HepG2 (cell line): ENCODE data around the gene ADARB2. TPM values are rescaled to one million over a fixed set of nuclear protein-coding genes. Genes with fewer than 3 reads are reported as not detected.

Source experiments
- ATAC-seq: fragments of 200-7000 bp; cut with Tn5 transposase; 3 replicates; pipeline ENCODE4 v1.9.1; 2020; ENCODE audit warnings: mild to moderate bottlenecking, moderate library complexity
- BruUV-seq: library from RNA; stranded (reverse); fragments of 400-500 nt; replicated peaks from 2 replicates; lab custom pipeline; 2021; lab: Mats Ljungman, UMichigan
- CTCF ChIA-PET: fragments of 300-600 bp; formaldehyde crosslinking; extraction: SDS; loops from one replicate; lab custom pipeline; 2021; ENCODE audit warnings: low total read pairs, inconsistent platforms, low intra/inter-chr PET ratio; lab: Yijun Ruan, JAX
- POLR2A ChIA-PET: fragments of 350-600 bp; sonication (Branson Sonifier 250); formaldehyde crosslinking; loops from one replicate; lab custom pipeline; 2020; ENCODE audit warnings: antibody characterized with exemption, inconsistent platforms; lab: Yijun Ruan, JAX
- DNase-seq: peaks from one replicate; pipeline ENCODE4 v3.0.0-alpha.2; 2015; ENCODE audit warnings: low spot score
- FAIRE-seq: peaks from 3 replicates; lab custom pipeline; 2011; peaks lifted over from hg19 to GRCh38; lab: Jason Lieb, UNC
- H2AFZ ChIP-seq: one replicate; pipeline ENCODE4 v1.6.1; 2011; ENCODE audit warnings: low read length, inconsistent platforms
- H3K27ac ChIP-seq: fragments of 300-600 bp; 3 replicates; pipeline ENCODE4 v1.8.0; 2011; ENCODE audit warnings: mixed run types, mild to moderate bottlenecking, mixed read lengths, low read length, inconsistent platforms; ENCODE audit not compliant: insufficient read depth; ENCODE audit errors: extremely low read length
- H3K27me3 ChIP-seq, 2 experiments: fragments of 200-600 bp in 1 of 2; 2 replicates in 1 of 2; 3 replicates in 1 of 2; pipeline versions ENCODE4 v1.6.0 to v1.8.0; 2011; ENCODE audit warnings: low read length in 2 of 2, mild to moderate bottlenecking in 2 of 2, moderate library complexity in 2 of 2, inconsistent platforms in 1 of 2; ENCODE audit not compliant: insufficient read depth in 2 of 2, control insufficient read depth in 1 of 2
- H3K36me3 ChIP-seq, 2 experiments: fragments of 200-600 bp in 1 of 2; replicated peaks in 1 of 2; 2 replicates in 1 of 2; 3 replicates in 1 of 2; pipeline versions ENCODE4 v1.5.1 to v1.8.0; 2011; ENCODE audit warnings: low read length in 2 of 2, inconsistent platforms in 1 of 2; ENCODE audit not compliant: insufficient read depth in 2 of 2, control insufficient read depth in 1 of 2
- H3K4me1 ChIP-seq: 2 replicates; pipeline ENCODE4 v1.5.1; 2012; ENCODE audit warnings: low read length, inconsistent platforms; ENCODE audit not compliant: insufficient read depth
- H3K4me2 ChIP-seq: 2 replicates; pipeline ENCODE4 v1.6.0; 2011; ENCODE audit warnings: low read depth, low read length, inconsistent platforms
- H3K4me3 ChIP-seq, 3 experiments: fragments of 200-600 bp in 1 of 3; sonication (generic), shearing (Covaris generic) in 1 of 3; replicated peaks in 1 of 3; 2 replicates each; pipeline ENCODE4 v1.5.1; 2011 to 2016; ENCODE audit warnings: low read length in 3 of 3, inconsistent platforms in 2 of 3, low read depth in 2 of 3, mild to moderate bottlenecking in 2 of 3, control low read depth in 1 of 3, mixed read lengths in 1 of 3; ENCODE audit not compliant: insufficient read depth in 1 of 3
- H3K79me2 ChIP-seq: one replicate; pipeline ENCODE4 v1.6.1; 2011; ENCODE audit warnings: low read length, inconsistent platforms; ENCODE audit not compliant: insufficient read depth
- H3K9ac ChIP-seq: 2 replicates; pipeline ENCODE4 v1.6.0; 2011; ENCODE audit warnings: mild to moderate bottlenecking, low read depth, low read length, inconsistent platforms; ENCODE audit not compliant: insufficient read depth
- H3K9me3 ChIP-seq: 2 replicates; pipeline ENCODE4 v1.5.1; 2012; ENCODE audit warnings: mild to moderate bottlenecking, low read length
- H4K20me1 ChIP-seq: 2 replicates; pipeline ENCODE4 v1.6.0; 2011; ENCODE audit warnings: inconsistent platforms, mild to moderate bottlenecking, low read length, moderate library complexity; ENCODE audit not compliant: insufficient read depth
- ATM ChIP-seq: fragments of 450-650 bp; IDR thresholded peaks from 2 replicates; pipeline ENCODE4 v1.7.1; 2017; ENCODE audit warnings: mild to moderate bottlenecking, borderline replicate concordance
- CHD2 ChIP-seq: IDR thresholded peaks from 2 replicates; pipeline ENCODE4 v1.6.1; 2011; ENCODE audit warnings: low read depth, low read length, improper control_type of control experiment
- DRAP1 ChIP-seq: IDR thresholded peaks from 2 replicates; pipeline ENCODE4 v1.6.1; 2016; ENCODE audit warnings: missing genetic modification reagents, missing compliant biosample characterization
- EEA1 ChIP-seq: sonication (generic); formaldehyde crosslinking; IDR thresholded peaks from 2 replicates; pipeline ENCODE4 v1.5.1; 2020; ENCODE audit warnings: mild to moderate bottlenecking, missing genetic modification reagents, borderline replicate concordance
- ELF3 ChIP-seq: IDR thresholded peaks from 2 replicates; pipeline ENCODE4 v1.6.1; 2016; ENCODE audit warnings: missing genetic modification reagents, missing compliant biosample characterization
- HDAC2 ChIP-seq: sonication (generic); formaldehyde crosslinking; IDR thresholded peaks from 2 replicates; pipeline ENCODE4 v1.4.0; 2020; ENCODE audit warnings: missing genetic modification reagents
- HMG20A ChIP-seq: IDR thresholded peaks from 2 replicates; pipeline ENCODE4 v1.6.1; 2016; ENCODE audit warnings: borderline replicate concordance
- NFYC ChIP-seq: IDR thresholded peaks from 2 replicates; pipeline ENCODE4 v1.6.1; 2016; ENCODE audit warnings: missing genetic modification reagents, missing compliant biosample characterization
- PRMT3 ChIP-seq: sonication (generic); formaldehyde crosslinking; IDR thresholded peaks from 2 replicates; pipeline ENCODE4 v1.8.1; 2022; ENCODE audit warnings: low read depth, mild to moderate bottlenecking, moderate library complexity, missing genetic modification reagents, borderline replicate concordance
- TRAFD1 ChIP-seq: sonication (generic); formaldehyde crosslinking; IDR thresholded peaks from 2 replicates; pipeline ENCODE4 v1.5.1; 2020; ENCODE audit warnings: missing genetic modification reagents, mild to moderate bottlenecking, borderline replicate concordance
- ZNF275 ChIP-seq: sonication (generic); formaldehyde crosslinking; IDR thresholded peaks from 2 replicates; pipeline ENCODE4 v1.8.0; 2022; ENCODE audit warnings: missing genetic modification reagents, mild to moderate bottlenecking, inconsistent platforms, borderline replicate concordance
- ZNF558 ChIP-seq: sonication (generic); formaldehyde crosslinking; IDR thresholded peaks from 2 replicates; pipeline ENCODE4 v1.9.0; 2022; ENCODE audit warnings: mild to moderate bottlenecking, missing genetic modification reagents, borderline replicate concordance
- ZNF841 ChIP-seq: sonication (generic); formaldehyde crosslinking; IDR thresholded peaks from 2 replicates; pipeline ENCODE4 v1.8.1; 2023; ENCODE audit warnings: missing genetic modification reagents, borderline replicate concordance
- WGBS: methylation state at CpG from one replicate; pipeline ENCODE4 v1.1.6; 2017; ENCODE audit warnings: low lambda C conversion rate; 5-methylcytosine and 5-hydroxymethylcytosine counted together
- in situ Hi-C: cut with HindIII; loops from 2 replicates; pipeline ENCODE4 v1.10.0; 2017; ENCODE audit warnings: low pct_unique_long_range_greater_than_20kb; ENCODE audit not compliant: extremely low pct_ligation_motif_present
- intact Hi-C: fragments of 100-400 bp; cut with micrococcal nuclease; formaldehyde crosslinking; loops from one replicate; pipeline ENCODE4 v1.10.0; 2022; ENCODE audit not compliant: unreplicated experiment
- polyA plus RNA-seq, 8 experiments: library from polyadenylated mRNA; depleted of rRNA in 3 of 8; stranded (reverse) in 7 of 8; unstranded in 1 of 8; fragments of >200 nt; fragmentation: Illumina TruSeq in 4 of 8; extraction: Trizol in 4 of 8; gene quantifications; 2 replicates each; pipeline versions ENCODE4 v1.2.1 to v1.2.3, GENCODE V29; 2011 to 2016; ENCODE audit warnings: low read depth in 4 of 8, missing spikeins in 1 of 8, mixed read lengths in 1 of 8; ENCODE audit not compliant: insufficient read depth in 1 of 8
- total RNA-seq, 5 experiments: library from RNA; depleted of rRNA; stranded (reverse); fragments of >200 nt; fragmentation: Illumina TruSeq; extraction: Trizol; gene quantifications; 2 replicates each; pipeline ENCODE4 v1.2.3, GENCODE V29; 2016; ENCODE audit warnings: low read depth in 1 of 5
- TF ChIP-seq, protein P1 (sequence below): sonication (generic); formaldehyde crosslinking; IDR thresholded peaks from 2 replicates; pipeline ENCODE4 v1.8.1; 2023; ENCODE audit warnings: missing genetic modification reagents, inconsistent platforms, borderline replicate concordance

ADARB2 gene
- total and polyA plus RNA-seq, 2 of the 13 experiments (the other 11 are each of a cell fraction or from before 2014, with no cell fraction given), result not detected

- no peaks in the 10 kb centered on the region for H3K79me2 ChIP-seq
- no peak for DNase-seq
- H3K27me3 ChIP-seq, result peaks cover 2 to 30% of the 10 kb centered on the region in 2 experiments; a peak in 4 of 5 replicates
- no TSS peak for BruUV-seq
- intact Hi-C loops, result no loop called here
- TF ChIP-seq HDAC2 (CRISPR knock-in tag), result no peak
- no peak for TF ChIP-seq EEA1 (CRISPR knock-in tag)
- TF ChIP-seq CHD2, result no peak
- no peak for TF ChIP-seq PRMT3 (CRISPR knock-in tag)
- TF ChIP-seq TRAFD1, result no peak
- in situ Hi-C loops, result no loop called here
- ATAC-seq, result no peak
- no peak for FAIRE-seq
- H3K4me3 ChIP-seq, result no peak overlapping the region
- H4K20me1 ChIP-seq, result no peaks in the 10 kb centered on the region
- no peak overlapping the region for H3K27ac ChIP-seq
- no peaks in the 10 kb centered on the region for H3K36me3 ChIP-seq
- CTCF ChIA-PET, result no interaction called here
- no peak overlapping the region for H2AFZ ChIP-seq
- H3K9me3 ChIP-seq, result no peaks in the 10 kb centered on the region
- 53% methylated on average over 7 of the region's 7 CpGs for WGBS
- no peak overlapping the region for H3K4me2 ChIP-seq
- H3K4me1 ChIP-seq, result no peaks in the 10 kb centered on the region
- POLR2A ChIA-PET, result no interaction called here
- no peak overlapping the region for H3K9ac ChIP-seq
Measured at GRCh38 chr10:1536341-1536740, 201.0 kb downstream of the ADARB2 start.

DNA sequence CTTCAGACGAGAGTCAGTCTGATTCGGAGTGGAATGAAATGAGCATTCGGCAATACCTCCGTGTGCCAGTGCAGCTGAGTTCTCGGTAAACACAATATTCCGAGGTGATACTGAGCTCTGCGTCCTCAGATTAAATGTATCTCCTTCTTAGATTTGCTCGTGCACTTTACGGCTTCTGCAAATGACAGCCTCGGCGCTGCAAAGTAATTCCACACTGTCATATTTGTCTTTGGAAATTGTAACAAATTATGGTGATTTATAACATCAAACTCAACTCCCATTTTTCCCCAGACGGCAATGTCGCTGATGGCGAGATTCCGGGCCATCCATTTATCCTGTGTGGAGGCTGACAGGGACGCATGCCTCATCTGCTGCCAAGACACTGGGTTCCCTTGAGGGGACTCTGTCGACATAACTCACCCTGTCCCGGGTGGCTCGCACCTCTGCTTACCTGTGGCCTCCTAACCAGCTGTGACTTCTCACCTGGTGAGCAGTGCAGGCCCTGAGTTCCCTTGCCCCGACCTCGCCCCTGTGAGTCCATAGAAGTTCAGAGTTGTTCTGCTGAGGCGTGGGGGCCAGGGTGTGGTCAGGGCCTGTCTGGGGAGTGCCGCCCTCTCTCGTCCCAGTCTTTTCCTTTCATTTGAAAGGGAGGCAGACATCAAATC lies 201.9 kb downstream of the ADARB2 start:
- DNase-seq (no peak), FAIRE-seq (no peak), ATAC-seq (no peak)
- Histone ChIP-seq H3K27me3 (peaks cover 5 to 30% of the 10 kb centered on the region in 2 experiments; a peak in 4 of 5 replicates), H3K79me2 (no peaks in the 10 kb centered on the region), H3K9me3 (no peaks in the 10 kb centered on the region), H3K4me2 (no peak overlapping the region), H4K20me1 (no peaks in the 10 kb centered on the region), H3K4me1 (no peaks in the 10 kb centered on the region), H3K27ac (no peak overlapping the region), H3K9ac (no peak overlapping the region), H3K36me3 (no peaks in the 10 kb centered on the region), H2AFZ (no peak overlapping the region), H3K4me3 (no peak overlapping the region)
- WGBS, result 51% methylated on average over 19 of the region's 24 CpGs
- BruUV-seq, result no TSS peak
- intact Hi-C loops, result no loop called here
- in situ Hi-C loops, result no loop called here
- ChIA-PET POLR2A (no interaction called here), CTCF (no interaction called here)
- TF ChIP-seq NFYC (CRISPR knock-in tag) (no peak), ATM (no peak), ELF3 (CRISPR knock-in tag) (no peak), ZNF558 (CRISPR knock-in tag) (no peak), DRAP1 (CRISPR knock-in tag) (no peak), ZNF841 (CRISPR knock-in tag) (no peak), ZNF275 (CRISPR knock-in tag) (no peak), HMG20A (CRISPR knock-in tag) (no peak)
- TF ChIP-seq, protein P1, sequence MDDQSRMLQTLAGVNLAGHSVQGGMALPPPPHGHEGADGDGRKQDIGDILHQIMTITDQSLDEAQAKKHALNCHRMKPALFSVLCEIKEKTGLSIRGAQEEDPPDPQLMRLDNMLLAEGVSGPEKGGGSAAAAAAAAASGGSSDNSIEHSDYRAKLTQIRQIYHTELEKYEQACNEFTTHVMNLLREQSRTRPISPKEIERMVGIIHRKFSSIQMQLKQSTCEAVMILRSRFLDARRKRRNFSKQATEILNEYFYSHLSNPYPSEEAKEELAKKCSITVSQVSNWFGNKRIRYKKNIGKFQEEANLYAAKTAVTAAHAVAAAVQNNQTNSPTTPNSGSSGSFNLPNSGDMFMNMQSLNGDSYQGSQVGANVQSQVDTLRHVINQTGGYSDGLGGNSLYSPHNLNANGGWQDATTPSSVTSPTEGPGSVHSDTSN (CRISPR knock-in tag), result no peak
